GM19035 (cell line): ENCODE results near the gene TNNC1.

Experiments used
- ATAC-seq: cut with Tn5 transposase; IDR thresholded peaks from one replicate; pipeline ENCODE4 v1.9.1; 2021; ENCODE audit not compliant: unreplicated experiment

The TNNC1 gene

DNA sequence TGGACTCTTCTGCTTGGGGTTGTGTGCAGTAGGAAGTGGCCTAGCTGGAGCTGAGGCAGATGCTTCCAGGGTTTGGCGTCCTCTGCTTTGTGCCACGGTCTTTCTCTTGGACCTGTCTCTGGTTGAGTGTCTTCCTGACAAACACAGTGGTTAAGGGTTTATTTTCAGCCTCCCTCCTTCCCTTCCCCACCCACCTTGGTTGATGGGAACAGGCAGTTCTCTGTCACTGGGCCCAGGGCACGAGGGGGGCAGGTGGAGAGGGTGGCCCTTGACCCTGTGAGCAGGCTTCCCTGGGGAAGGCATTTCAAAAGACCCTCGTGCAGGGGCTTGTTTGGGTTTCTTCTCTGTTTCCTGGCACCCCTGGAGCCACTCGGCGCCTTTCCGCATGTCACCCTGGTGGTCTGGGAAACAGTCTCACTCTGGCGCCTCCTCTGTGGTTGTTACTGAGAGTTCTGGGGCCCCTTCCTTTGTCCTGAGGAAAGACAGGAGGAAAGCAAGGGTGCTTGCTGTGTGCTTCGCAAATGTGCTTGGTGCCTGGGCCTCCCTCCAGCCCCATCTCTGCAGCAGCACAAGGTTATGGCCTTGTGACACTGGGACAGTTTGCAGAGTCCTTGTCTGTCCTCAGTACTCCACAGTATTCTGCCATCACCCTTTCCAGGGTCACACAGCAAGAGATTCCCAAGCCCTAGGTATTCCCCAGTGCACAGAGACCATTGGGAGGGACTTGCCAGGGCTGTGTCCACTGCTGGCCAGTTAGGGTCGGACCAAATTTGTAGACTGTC, 31.0 kb upstream of the TNNC1 start:
- ATAC-seq: no peak

DNA sequence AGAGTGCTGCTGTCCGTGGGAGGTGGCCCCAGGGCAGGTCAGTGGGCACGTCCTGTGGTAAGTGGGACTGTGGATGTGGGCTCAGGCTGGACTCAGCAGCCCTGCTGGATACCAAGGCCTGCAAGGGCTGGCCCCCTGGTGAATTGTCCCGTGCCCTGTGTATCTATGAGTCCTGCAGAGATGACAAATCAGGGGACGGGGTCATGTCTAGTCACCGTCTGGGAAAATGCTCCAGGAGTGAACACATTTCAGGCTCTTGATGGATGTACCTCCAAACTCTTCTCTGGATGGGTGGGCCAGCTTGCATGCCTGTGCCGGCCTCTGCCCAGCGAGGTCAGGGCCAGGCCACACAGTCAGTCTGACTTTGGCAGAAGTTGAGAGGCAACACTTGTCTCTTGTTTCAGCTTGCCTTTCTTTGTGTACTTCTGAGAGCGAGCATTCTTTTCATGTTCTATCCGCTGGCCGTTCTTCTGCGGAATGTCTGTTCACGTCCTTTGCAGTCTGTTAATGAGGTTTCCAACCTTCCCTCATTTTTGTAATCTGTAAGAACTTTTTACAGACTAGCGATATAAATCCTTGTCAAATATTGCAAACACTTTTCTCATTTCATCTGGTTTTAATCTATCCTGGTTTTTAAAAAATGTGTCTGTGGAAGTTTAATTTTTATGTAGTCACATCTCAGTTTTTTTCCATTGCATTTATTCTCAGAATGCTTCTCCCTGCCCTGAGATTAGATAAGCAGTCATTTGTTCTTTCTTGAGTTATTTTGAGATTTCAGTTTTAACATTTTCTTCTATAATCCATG, 29.9 kb upstream of the TNNC1 start:
- no peak for ATAC-seq

DNA sequence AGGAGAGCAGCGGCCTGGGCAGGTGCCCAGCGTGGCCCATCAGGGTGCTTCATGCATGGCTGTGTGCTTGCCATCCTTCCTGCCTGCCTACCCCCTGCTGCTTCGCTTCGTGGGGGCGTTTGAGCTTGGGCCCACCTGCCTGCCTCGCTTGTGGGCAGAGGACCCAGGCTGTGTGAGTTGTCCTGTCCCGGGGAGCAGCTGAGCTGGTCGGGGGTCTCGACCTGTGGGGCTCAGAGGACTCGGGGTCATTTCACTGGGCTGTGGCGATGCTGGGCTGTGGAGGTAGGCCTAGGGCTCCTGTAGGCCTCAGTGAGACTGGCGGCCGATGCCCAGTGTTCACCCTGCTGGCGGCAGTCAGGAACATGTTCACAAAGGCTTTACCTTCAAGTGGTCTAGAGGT, 29.2 kb upstream of the TNNC1 start:
- no peak for ATAC-seq

DNA sequence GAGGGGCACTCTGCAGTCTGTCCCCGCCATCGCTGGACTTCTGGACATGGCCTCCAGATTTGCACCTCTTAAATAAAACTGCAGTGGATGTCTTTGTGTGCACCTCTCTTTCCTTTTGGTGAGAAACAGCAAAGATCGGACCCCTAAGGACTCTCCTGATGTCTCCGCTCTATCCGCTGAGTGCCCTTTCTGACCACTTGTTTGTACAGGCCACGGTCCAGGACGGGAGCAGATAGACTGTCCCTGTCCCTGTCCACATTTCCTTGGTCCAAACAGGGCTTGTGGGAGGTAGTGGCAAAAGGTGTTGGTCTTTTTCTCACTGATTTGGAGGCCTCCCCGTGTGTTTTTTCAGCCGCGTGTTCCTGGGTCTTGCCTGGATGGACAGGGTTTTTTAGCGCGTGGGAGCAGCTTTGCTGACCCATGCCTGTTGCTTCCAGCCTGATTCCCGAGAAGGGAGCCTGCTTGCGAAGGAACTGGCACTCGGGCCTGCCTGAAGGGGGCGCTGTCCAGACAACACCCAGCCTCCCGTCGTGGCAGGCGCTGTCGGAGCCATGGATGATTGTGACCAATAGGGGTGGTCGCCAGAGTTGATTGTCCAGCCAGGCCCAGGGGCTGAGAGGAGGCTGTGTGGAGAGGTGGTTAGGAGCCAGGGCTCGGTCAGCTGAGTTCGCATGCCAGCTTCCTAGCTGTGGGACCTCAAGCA, 28.1 kb upstream of the TNNC1 start:
- ATAC-seq: no peak

DNA sequence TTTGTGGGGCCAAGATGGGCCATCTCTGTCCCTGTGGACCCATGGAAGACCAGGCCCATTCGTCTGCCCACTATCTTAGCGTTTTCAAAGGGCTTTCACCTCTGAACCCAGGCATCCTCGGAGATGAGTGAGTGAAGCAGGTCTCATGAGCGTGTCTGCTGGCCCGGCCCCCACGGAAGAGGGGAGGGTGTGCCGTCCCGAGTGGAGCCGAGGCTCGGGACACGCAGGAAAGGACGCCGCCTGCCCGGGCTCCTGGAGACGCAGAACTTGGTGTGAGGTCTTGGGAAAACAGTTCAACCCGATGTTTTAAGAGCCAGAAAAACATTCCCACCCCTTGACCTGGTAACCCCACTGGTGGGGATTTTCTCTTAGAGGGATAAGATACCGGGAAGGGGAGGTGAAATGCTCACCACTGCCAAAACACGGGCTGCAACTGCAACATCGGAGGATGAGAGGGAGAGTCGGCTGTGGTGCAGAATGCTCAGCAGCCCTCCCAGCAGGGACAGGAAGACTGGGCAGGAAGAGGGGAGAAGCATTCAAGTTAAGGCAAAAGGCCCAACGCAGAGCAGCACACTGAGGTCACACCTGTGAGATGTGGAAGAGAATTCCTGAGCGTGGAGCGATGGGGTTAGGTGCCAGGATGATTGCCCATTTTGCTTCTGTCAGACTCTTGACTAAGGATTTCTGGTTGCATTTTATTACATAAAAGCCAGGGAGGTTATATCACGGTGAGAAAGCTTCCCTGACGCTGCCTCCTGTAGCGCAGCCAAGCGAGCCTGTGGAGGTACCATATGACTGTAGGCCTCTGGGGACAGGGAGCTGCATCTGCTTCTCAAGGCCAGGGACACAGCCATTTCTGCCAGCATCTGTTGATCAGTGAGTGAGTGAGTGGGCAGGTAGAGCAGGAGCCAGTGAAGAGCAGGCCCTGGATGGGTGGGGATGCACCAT, 27.2 kb upstream of the TNNC1 start:
- ATAC-seq: no peak

DNA sequence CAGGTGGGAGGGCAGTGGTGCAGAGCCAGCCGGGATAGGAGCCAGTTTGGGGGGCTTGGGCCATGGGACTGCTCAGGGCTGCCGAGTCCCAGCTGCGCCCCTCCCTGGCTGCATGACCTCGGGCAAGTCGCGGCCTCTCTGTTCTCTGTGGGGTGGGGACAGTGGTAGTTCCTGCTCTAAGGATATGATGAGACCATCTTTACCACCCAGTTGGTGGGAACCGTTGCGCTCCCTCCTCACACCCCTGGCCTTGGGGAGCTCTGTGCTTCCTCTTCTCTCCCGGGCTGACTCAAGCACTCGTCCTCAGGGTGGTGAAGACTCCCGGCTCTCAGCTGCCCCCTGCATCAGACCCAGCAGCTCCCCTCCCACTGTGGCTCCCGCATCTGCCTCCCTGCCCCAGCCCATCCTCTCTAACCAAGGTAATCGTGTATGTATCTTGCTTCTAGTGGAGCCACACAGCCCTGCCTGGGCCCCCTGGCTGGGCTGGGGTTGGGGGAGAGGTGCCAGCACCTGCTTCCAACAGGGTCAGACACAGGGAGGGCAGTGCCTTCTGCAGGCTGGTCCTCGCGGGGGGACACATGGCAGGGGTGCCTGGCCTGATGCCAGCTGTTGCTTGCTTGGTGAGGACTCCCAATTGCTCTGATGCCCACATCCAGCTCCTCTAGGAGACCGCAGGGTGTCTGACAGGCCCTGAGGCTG, 26.2 kb upstream of the TNNC1 start:
- ATAC-seq: no peak

DNA sequence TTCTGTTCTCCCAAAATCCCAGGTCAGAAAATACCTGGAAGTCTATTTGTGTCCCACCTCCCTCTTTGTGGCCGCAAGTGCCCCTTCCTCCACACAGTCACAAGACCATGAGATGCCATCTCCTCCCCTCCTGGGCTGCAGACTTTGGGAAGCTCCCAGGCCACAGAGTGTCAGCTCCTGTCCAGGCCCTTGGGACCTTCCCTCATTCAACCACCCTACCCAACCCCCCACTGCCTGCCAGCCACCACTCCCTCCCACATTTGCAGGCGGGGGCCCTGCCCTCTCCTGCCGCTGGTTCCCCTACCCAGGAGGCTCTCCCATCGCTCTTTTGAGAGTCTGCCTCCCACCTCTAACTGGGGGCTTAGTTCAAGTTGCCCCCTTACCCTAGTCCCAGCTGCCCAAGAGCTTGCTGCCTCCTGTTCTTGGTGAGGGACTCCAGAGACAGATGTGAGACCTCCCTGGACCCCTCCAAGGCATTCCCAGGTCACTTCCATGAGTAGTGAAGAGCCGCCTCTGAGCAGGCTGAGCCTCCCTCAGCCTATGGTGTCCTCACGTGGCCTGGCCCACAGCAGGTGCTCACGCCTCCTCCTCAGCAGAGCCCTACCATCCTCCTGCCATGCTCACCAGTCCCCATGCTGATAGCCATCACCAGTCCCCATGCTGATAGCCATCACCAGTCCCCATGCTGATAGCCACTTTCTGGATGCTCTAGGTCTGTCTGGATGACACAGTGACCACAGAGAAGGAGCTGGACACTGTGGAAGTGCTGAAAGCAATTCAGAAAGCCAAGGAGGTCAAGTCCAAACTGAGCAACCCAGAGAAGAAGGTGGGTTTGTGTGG, 25.4 kb upstream of the TNNC1 start:
- no peak for ATAC-seq

DNA sequence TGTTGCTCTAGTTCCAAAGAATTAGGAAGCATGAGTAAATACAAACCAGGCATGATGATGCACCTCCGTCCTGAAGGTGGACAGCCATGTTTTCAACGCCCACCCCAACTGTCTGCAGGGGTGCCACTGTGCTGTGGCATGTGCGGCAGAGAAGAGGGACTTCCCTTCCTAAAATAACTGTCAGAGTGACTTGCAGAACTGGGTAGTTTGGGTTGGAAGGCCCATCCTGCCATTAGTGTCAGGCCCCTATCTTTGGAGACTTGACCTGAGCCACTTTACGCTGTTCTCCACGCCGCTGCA, 23.9 kb upstream of the TNNC1 start:
- ATAC-seq: no peak

DNA sequence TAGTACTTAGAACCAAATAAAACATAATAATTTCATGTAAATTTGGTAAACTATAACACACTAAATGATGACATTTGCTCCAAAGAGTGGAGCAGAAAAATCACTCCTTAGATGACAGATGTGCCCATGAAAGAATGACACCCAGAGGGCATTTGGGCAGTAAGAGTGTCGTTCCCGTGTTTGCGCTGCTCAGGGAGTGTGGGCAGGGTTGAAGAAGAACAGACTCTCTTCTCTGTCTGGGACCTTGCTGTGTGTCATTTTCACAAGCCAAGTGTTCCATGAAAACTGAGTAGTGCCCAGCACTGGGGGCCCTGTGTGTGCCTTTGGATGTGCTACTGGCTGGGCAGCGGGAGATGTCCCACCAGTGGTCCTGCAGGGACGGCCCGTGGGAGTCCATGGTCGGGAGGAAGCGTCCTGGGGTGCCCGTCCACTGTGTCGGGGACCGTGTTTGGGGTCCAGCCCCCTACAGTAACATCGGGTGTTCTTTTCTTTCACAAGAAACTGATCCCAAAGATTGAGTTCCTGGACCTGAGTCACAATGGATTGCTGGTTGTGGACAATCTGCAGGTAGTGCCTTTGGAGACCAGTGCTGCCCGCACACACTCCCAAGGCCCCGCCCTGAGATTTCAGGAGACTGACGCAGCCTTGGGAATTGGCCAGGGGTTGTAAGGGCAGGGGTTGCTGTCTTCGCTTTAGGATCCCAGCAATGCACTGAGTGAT, 23.4 kb upstream of the TNNC1 start:
- no peak for ATAC-seq

DNA sequence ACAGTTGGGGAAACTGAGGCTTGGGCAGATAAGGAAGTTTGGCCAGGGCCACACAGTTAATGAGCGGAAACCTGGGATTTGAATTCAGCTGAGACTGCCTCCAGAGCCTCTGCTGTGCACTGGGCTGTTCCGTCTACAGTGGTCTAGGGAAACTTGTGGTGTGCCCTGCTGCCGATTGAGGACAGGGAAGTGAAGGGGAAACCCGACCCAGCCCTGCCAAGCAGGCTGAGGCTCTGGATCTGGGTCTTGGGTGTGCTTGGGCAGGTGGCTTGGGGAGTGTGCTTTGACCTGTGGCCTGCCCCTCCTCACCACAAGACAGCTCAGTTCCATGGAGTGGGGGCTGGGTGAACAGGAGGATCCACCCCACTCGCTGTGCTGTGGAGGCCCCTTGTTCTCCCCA, 19.2 kb upstream of the TNNC1 start:
- no peak for ATAC-seq

DNA sequence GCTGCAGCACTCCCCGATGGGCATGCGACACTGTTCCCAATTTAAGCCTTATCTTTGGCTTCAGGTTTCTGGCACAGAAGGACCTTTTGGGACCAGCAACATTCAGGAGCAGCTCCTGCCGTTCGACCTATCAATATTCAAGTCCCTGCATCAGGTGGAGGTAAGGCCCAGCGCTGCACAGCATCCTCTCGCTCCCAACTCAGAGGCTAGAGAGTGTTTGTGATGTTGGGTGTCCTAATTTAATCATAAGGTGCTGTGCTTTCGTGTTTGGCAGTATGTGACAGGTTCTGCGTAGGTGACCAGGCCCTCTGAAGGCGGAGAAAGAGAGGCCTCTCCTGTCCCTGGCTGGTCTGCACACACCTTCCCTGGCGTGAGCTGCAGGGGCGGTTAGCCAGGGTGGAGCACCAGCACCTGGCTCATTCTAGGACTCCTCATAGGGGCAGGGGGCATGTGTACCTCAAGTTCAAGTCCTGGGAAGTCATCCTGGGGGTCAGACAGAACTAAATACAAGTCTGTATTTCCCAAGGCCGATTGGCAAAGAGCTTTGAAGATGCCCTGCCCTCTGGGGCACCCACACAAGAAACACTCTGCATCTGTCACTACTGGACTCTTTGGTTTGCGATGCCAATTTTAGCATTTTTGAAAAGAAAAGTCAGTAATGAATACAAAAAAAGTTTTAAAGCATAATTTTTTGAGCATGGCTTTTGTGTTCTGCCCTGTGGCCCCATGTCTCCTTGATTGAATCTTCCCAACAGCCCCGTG, 18.6 kb upstream of the TNNC1 start:
- ATAC-seq: no peak

DNA sequence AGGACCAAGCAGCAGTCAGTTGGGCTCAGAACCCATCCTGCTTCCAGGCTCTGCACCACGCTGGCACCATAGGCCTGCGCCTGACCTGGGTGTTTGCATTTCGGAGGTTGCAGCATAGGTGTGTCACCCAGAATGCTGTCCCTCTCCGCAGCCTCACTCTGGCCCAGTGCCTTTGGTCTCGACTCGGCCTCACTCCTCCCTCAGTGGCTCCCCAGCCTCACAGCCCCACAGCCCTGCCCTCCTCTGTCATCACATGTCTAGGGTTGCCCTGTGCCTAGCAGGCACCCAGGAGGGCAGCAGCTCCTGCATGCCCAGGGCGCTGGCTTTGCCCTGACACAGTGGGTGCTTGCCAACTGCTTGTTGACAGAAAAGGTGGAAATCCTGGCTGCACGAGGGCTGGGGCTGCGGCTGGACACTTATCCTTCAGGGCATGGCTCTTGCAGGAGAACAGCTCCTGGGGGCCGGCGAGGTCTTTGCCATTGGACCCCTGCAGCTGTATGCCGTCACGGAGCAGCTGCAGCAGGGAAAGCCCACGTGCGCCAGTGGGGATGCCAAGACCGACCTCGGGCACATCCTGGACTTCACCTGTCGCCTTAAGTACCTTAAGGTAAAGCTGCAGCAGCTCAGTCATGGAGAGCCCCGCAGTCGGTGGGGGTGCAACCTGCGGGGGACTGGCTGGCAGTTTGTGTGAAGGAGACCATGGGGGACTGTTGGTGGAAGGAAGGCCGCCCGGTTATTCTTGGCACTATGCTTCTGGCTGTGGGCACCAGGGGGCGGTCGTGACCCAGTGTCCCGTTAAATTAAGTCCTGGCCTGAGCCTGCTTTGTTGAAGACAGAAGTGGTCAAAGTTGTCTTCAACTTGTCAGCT, 17.8 kb upstream of the TNNC1 start:
- no peak for ATAC-seq

DNA sequence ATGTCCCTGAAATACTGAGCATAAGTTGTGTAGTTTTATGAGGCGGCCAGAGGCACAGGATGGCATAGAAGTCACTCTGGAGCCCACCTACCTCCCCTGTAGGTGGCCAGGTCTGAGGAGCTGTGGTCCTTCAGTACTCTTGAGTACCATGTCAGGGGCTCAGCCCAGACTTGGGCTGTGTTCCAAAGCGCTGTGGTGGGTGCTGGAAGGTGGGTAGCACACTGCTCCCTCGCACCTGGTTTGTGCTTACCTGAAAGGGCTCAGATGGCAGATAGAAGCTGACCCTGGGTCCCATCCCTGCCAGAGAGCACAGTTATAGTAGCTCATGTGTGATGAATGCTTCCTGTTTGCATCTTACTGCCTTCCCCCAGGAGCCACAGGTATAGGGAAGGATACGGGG, 17.1 kb upstream of the TNNC1 start:
- no peak for ATAC-seq

DNA sequence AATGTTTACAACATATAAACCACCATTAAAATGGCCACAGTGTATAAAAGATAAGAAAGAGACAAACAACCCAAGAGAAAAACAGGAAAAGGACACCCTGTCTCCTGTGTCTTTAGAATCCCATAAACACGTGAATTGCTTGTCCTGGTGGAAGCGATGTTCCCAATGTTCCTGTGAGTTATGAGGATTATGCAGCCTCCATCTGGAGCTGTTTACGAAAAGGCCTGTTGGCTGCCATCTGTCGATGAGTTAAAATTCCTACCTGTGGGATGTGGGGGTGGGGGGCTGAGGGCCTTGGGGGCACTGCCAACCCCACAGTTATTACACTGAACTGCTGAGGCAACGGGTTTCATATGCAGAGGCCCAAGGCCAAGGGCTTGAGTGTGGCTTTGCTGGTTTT, 15.2 kb upstream of the TNNC1 start:
- no peak for ATAC-seq

DNA sequence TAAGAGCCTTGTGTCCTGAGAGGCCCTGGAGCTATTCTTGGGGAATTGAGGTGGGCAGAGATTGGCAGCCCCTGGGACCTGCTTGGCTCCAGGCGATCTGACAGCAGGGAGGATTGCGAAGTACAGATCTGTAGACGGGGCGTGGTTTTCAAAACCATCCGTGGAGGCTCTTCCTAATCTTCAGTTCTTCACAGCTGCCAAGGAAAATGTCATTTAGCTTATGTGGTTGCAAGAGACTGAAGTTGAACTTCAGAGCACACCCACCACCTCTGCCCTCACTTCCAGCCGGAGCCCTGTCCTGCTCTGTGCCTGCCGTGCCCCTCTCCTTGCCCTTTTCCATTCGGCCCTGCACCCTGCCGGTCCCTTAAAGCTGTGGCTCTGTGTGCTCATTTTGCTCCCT, 14.5 kb upstream of the TNNC1 start:
- ATAC-seq: no peak

DNA sequence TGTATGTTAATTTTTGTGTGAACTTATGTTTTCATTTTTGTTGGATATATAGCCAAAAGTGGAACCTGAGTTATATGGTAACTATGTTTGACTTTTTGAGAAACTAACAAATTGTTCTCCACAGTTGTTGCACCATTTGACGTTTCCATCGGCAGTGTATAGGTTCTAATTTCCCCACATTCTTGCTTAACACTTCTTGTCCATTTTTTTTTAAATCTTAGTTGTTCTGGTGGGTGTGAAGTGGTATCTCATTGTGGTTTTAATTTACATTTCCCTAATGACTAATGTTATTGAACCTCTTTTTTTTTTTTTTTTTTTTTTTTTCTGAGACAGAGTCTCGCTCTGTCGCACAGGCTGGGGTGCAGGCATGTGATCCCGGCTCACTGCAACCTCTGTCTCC, 9.6 kb upstream of the TNNC1 start:
- ATAC-seq: no peak

DNA sequence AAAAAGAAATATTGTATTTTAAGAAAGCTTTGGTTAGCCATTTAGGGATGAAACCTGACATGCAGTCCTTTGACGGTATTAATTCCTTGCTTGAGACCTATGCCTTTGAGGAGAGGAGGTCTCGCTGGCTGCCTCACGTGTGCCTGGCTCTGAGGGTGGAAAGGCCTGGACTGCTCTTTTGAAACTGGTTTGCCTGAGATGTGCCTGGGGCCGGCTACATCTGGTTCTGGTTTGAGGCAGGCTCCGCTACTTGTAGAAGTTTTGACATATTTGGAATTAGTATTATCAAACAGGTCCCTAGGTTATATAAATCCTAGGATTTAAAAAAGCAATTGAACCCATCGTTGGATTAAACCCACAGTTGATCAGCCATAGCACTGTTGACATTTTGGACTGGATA, 8.0 kb upstream of the TNNC1 start:
- ATAC-seq: no peak
